Adrenal gland (tissue), 5 donors: ENCODE measurements around the gene HIGD2A.

Experiments
- CTCF ChIP-seq, 6 experiments: fragments of 450-650 bp in 4 of 6; fragments of 200-600 bp in 2 of 6; sonication (generic) in 1 of 6; IDR thresholded peaks; 1 replicate in 5 of 6; 2 replicates in 1 of 6; pipeline versions ENCODE4 v1.5.1 to v1.8.0; 2016 to 2021; ENCODE audit warnings: antibody characterized with exemption in 6 of 6, mild to moderate bottlenecking in 2 of 6, moderate library complexity in 1 of 6
- POLR2A ChIP-seq, 2 donors: fragments of 450-650 bp; IDR thresholded peaks; one replicate each; pipeline ENCODE4 v1.6.1; 2017; ENCODE audit warnings: antibody characterized with exemption in 2 of 2, mild to moderate bottlenecking in 2 of 2, moderate library complexity in 1 of 2
- donor health status: DM: no; HTN: no; CAD: no.

- TF ChIP-seq CTCF (IDR thresholded peaks at IDR 0.05) (no peak), POLR2A (IDR thresholded peaks at IDR 0.05) (no peak)
Observed at GRCh38 chr5:176420972-176421544, 32.5 kb downstream of the HIGD2A start.
